HepG2 (cell line): ENCODE results near the gene CLMP. TPM values are rescaled to one million over a fixed set of nuclear protein-coding genes. Genes with fewer than 3 reads are reported as not detected.

ENCODE experiments used
- ADNP ChIP-seq: sonication (generic); formaldehyde crosslinking; IDR thresholded peaks from 2 replicates; pipeline ENCODE4 v1.4.0; 2020; ENCODE audit warnings: missing genetic modification reagents
- ATM ChIP-seq: fragments of 450-650 bp; IDR thresholded peaks from 2 replicates; pipeline ENCODE4 v1.7.1; 2017; ENCODE audit warnings: mild to moderate bottlenecking, borderline replicate concordance
- CBX5 ChIP-seq: sonication (generic); formaldehyde crosslinking; IDR thresholded peaks from 2 replicates; pipeline ENCODE4 v1.4.0; 2020; ENCODE audit warnings: missing genetic modification reagents, borderline replicate concordance
- ELF1 ChIP-seq: sonication (generic); formaldehyde crosslinking; IDR thresholded peaks from 2 replicates; pipeline ENCODE4 v1.4.0; 2020; ENCODE audit warnings: missing genetic modification reagents
- NFYB ChIP-seq: sonication (generic); formaldehyde crosslinking; IDR thresholded peaks from 2 replicates; pipeline ENCODE4 v1.4.0; 2020; ENCODE audit warnings: missing genetic modification reagents
- PAX8 ChIP-seq: sonication (generic); formaldehyde crosslinking; IDR thresholded peaks from 2 replicates; pipeline ENCODE4 v1.8.0; 2022; ENCODE audit warnings: mild to moderate bottlenecking, missing genetic modification reagents, borderline replicate concordance
- PHB2 ChIP-seq: fragments of 450-650 bp; IDR thresholded peaks from 2 replicates; pipeline ENCODE4 v1.6.1; 2018; ENCODE audit not compliant: partially characterized antibody
- PLRG1 ChIP-seq: fragments of 450-650 bp; conservative IDR thresholded peaks from 2 replicates; pipeline ENCODE4 v1.6.1; 2016
- RBM22 ChIP-seq: fragments of 200-400 bp; formaldehyde crosslinking; optimal IDR thresholded peaks from 2 replicates; pipeline ENCODE3; 2017; ENCODE audit warnings: mild to moderate bottlenecking, low read length, moderate library complexity
- UBTF ChIP-seq: sonication (generic); formaldehyde crosslinking; IDR thresholded peaks from 2 replicates; pipeline ENCODE4 v1.4.0; 2020; ENCODE audit warnings: mild to moderate bottlenecking, missing genetic modification reagents
- ZBTB20 ChIP-seq: sonication (generic); formaldehyde crosslinking; IDR thresholded peaks from 2 replicates; pipeline ENCODE4 v1.8.1; 2023; ENCODE audit warnings: missing genetic modification reagents, low read depth, mild to moderate bottlenecking, borderline replicate concordance
- ZIK1 ChIP-seq: sonication (generic); formaldehyde crosslinking; IDR thresholded peaks from 2 replicates; pipeline ENCODE4 v1.5.0; 2020; ENCODE audit warnings: mild to moderate bottlenecking, low read depth, missing genetic modification reagents, borderline replicate concordance
- ZMYM3 ChIP-seq: sonication (generic); formaldehyde crosslinking; IDR thresholded peaks from 2 replicates; pipeline ENCODE4 v1.5.1; 2020; ENCODE audit warnings: mild to moderate bottlenecking, missing genetic modification reagents
- ZNF616 ChIP-seq: sonication (generic); formaldehyde crosslinking; IDR thresholded peaks from 2 replicates; pipeline ENCODE4 v1.5.0; 2020; ENCODE audit warnings: low read depth, mild to moderate bottlenecking, missing genetic modification reagents
- ZNF780A ChIP-seq: sonication (generic); formaldehyde crosslinking; IDR thresholded peaks from 2 replicates; pipeline ENCODE4 v1.8.0; 2022; ENCODE audit warnings: mild to moderate bottlenecking, missing genetic modification reagents, moderate library complexity
- ZNF790 ChIP-seq: sonication (generic); formaldehyde crosslinking; IDR thresholded peaks from 2 replicates; pipeline ENCODE4 v1.8.0; 2022; ENCODE audit warnings: missing genetic modification reagents, mild to moderate bottlenecking, borderline replicate concordance
- polyA plus RNA-seq, 8 experiments: library from polyadenylated mRNA; depleted of rRNA in 3 of 8; stranded (reverse) in 7 of 8; unstranded in 1 of 8; fragments of >200 nt; fragmentation: Illumina TruSeq in 4 of 8; extraction: Trizol in 4 of 8; gene quantifications; 2 replicates each; pipeline versions ENCODE4 v1.2.1 to v1.2.3, GENCODE V29; 2011 to 2016; ENCODE audit warnings: low read depth in 4 of 8, missing spikeins in 1 of 8, mixed read lengths in 1 of 8; ENCODE audit not compliant: insufficient read depth in 1 of 8
- total RNA-seq, 5 experiments: library from RNA; depleted of rRNA; stranded (reverse); fragments of >200 nt; fragmentation: Illumina TruSeq; extraction: Trizol; gene quantifications; 2 replicates each; pipeline ENCODE4 v1.2.3, GENCODE V29; 2016; ENCODE audit warnings: low read depth in 1 of 5
- TF ChIP-seq, protein P1 (sequence below), 2 experiments: sonication (generic) in 1 of 2; formaldehyde crosslinking in 1 of 2; IDR thresholded peaks; 2 replicates each; pipeline versions ENCODE4 v1.6.1 to v1.9.0; 2014 to 2022; ENCODE audit warnings: antibody characterized with exemption in 1 of 2, borderline replicate concordance in 1 of 2, inconsistent platforms in 1 of 2, low read depth in 1 of 2, missing genetic modification reagents in 1 of 2
- TF ChIP-seq, protein P2 (sequence below): sonication (generic); formaldehyde crosslinking; IDR thresholded peaks from 2 replicates; pipeline ENCODE4 v1.4.0; 2020; ENCODE audit warnings: low read depth, mild to moderate bottlenecking, missing genetic modification reagents
- TF ChIP-seq, protein P3 (sequence below): sonication (generic); formaldehyde crosslinking; IDR thresholded peaks from 2 replicates; pipeline ENCODE4 v1.8.0; 2022; ENCODE audit warnings: low read depth, missing genetic modification reagents

CLMP gene
- total and polyA plus RNA-seq, 2 of the 13 experiments (the other 11 are each of a cell fraction or from before 2014, with no cell fraction given) = not detected

GRCh38 chr11:123062158-123062891 lies 132.7 kb downstream of the CLMP start (continued):
- TF ChIP-seq ZNF790 (CRISPR knock-in tag) (no peak; the same call in 1 of the 2 replicates), ELF1 (CRISPR knock-in tag) (peak; percentile 86), CBX5 (no peak), ADNP (CRISPR knock-in tag) (no peak), RBM22 (no peak), ZBTB20 (CRISPR knock-in tag) (peak; percentile 35; the same call in 1 of the 2 replicates), NFYB (peak; percentile 87), ZNF616 (CRISPR knock-in tag) (no peak), ZMYM3 (no peak), PAX8 (CRISPR knock-in tag) (no peak), PHB2 (no peak), ATM (no peak), ZIK1 (0 out of 2 replicates have a peak, but pooled peaks have one; percentile 51), ZNF780A (no peak), PLRG1 (no peak), UBTF (CRISPR knock-in tag) (no peak)
- TF ChIP-seq, protein P1, sequence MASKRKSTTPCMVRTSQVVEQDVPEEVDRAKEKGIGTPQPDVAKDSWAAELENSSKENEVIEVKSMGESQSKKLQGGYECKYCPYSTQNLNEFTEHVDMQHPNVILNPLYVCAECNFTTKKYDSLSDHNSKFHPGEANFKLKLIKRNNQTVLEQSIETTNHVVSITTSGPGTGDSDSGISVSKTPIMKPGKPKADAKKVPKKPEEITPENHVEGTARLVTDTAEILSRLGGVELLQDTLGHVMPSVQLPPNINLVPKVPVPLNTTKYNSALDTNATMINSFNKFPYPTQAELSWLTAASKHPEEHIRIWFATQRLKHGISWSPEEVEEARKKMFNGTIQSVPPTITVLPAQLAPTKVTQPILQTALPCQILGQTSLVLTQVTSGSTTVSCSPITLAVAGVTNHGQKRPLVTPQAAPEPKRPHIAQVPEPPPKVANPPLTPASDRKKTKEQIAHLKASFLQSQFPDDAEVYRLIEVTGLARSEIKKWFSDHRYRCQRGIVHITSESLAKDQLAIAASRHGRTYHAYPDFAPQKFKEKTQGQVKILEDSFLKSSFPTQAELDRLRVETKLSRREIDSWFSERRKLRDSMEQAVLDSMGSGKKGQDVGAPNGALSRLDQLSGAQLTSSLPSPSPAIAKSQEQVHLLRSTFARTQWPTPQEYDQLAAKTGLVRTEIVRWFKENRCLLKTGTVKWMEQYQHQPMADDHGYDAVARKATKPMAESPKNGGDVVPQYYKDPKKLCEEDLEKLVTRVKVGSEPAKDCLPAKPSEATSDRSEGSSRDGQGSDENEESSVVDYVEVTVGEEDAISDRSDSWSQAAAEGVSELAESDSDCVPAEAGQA (IDR thresholded peaks at IDR 0.05; ENCODE audit: low read depth) = peak; percentile 50
- TF ChIP-seq, protein P1 (CRISPR knock-in tag; IDR thresholded peaks at IDR 0.05; ENCODE audit: borderline replicate concordance) = no peak
- TF ChIP-seq, protein P2, sequence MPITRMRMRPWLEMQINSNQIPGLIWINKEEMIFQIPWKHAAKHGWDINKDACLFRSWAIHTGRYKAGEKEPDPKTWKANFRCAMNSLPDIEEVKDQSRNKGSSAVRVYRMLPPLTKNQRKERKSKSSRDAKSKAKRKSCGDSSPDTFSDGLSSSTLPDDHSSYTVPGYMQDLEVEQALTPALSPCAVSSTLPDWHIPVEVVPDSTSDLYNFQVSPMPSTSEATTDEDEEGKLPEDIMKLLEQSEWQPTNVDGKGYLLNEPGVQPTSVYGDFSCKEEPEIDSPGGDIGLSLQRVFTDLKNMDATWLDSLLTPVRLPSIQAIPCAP = no peak
- TF ChIP-seq, protein P3, sequence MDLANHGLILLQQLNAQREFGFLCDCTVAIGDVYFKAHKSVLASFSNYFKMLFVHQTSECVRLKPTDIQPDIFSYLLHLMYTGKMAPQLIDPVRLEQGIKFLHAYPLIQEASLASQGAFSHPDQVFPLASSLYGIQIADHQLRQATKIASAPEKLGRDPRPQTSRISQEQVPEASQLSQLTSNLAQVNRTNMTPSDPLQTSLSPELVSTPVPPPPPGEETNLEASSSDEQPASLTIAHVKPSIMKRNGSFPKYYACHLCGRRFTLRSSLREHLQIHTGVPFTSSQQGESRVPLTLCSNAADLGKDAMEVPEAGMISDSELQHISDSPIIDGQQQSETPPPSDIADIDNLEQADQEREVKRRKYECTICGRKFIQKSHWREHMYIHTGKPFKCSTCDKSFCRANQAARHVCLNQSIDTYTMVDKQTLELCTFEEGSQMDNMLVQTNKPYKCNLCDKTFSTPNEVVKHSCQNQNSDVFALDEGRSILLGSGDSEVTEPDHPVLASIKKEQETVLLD (CRISPR knock-in tag) = peak; percentile 73
